Omental fat pad (tissue), 4 donors: ENCODE data around the gene MKKS. TPM values are rescaled to one million over a fixed set of nuclear protein-coding genes. Genes with fewer than 3 reads are reported as not detected.

Experiments used
- ATAC-seq: fragments of 150-250 bp; one replicate; pipeline ENCODE4 v1.9.1; 2016; ENCODE audit warnings: mild to moderate bottlenecking, moderate library complexity; ENCODE audit not compliant: low FRiP score
- DNase-seq: peaks from one replicate; pipeline ENCODE4 v3.0.0-alpha.2; 2019; ENCODE audit warnings: low spot score
- total RNA-seq, 4 donors: library from RNA; depleted of rRNA; stranded (reverse); fragments of >200 nt; gene quantifications; one replicate each; pipeline ENCODE4 v1.1.0, GENCODE V29; 2016
- TF ChIP-seq, protein P1 (sequence below), 3 donors: fragments of 450-650 bp; IDR thresholded peaks; one replicate each; pipeline ENCODE4 v1.5.1; 2016 to 2017; ENCODE audit warnings: antibody characterized with exemption in 3 of 3, mild to moderate bottlenecking in 3 of 3, moderate library complexity in 2 of 3

Gene MKKS
- total RNA-seq, 4 donors from 2014 or later: 7.7 to 25.5 (median 12.5) TPM

DNA sequence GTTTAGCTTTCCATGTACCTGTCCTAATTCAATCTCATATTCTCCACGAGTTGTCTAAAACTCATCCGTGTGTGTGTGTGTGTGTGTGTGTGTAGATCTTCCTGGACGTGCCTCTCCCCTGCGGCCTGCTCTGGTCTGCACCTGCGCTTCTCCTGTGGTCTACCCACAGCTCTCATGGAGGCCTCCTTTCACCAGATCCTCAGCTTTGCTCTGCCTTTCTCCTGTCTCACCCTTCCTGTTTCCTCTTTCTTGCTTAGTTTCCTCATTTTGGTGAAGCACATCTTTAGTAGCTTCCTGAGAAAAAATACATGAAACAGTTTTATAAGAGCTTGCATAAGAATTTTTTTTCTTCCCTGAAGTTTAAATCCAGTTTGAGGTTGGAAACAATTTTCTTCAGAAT lies 19.2 kb upstream of the MKKS start:
- no peak for ATAC-seq
- TF ChIP-seq, protein P1, sequence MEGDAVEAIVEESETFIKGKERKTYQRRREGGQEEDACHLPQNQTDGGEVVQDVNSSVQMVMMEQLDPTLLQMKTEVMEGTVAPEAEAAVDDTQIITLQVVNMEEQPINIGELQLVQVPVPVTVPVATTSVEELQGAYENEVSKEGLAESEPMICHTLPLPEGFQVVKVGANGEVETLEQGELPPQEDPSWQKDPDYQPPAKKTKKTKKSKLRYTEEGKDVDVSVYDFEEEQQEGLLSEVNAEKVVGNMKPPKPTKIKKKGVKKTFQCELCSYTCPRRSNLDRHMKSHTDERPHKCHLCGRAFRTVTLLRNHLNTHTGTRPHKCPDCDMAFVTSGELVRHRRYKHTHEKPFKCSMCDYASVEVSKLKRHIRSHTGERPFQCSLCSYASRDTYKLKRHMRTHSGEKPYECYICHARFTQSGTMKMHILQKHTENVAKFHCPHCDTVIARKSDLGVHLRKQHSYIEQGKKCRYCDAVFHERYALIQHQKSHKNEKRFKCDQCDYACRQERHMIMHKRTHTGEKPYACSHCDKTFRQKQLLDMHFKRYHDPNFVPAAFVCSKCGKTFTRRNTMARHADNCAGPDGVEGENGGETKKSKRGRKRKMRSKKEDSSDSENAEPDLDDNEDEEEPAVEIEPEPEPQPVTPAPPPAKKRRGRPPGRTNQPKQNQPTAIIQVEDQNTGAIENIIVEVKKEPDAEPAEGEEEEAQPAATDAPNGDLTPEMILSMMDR (IDR thresholded peaks at IDR 0.05): no peak
- DNase-seq: no peak

DNA sequence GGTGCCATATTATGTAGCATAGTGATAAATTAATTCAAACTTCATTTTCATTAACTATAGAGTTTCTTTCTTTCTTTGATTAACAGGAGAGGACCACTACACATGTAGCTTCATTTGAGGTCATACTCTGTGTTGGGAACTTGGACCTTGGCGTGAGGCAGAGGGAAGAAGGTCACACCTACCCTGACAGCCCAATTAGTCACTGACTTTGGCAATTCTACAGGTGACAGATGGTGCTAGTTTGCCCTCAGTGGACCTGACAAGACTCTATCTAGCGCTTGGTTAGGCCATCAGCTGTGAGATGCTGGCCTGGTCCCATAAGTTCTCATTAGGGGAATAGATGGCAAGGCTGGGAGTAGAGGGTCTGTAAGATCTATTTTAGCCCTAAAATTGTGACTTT lies 15.2 kb upstream of the MKKS start:
- TF ChIP-seq, protein P1 (IDR thresholded peaks at IDR 0.05): no peak
- ATAC-seq: no peak
- DNase-seq: no peak

DNA sequence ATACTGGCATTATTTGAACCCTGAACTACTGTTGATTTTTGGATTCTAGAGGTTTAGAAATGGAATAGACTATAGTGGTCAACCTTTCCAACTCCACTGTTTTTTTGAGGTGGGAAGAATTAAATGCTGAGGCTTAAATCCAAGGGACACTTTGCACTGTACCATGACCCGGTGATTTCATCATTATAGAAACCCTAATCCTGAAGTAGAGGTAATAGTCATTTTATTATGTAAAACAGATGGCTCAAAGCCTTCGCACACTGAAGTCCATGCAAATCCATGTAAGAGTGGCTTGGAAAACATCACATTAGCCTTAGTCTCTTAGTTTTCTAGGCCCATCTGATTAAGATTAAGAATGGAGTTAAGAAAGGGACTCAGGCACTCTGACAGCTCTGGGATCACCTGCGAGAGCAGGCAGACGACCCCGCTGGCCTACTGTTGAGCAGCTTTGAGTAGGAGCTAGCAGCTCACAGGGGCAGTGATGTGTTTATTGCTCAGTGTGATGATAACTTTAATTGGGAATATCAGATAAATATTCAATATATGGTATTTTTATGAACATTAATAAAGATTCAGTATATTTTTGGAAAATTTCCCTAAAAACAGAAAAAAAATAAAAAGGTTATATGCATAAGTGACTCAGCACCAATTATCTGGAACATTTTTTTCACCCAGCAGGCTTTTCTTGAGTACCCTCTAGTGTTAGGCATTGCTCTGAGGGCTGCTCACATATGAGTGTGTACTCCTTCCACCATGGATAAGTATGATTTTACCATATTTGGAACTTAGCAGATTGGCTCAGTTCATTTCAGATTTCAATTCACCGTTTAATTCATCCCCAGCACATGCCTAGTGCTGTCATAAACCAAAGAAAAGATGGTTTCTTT lies 14.5 kb upstream of the MKKS start:
- DNase-seq (no peak), ATAC-seq (no peak)
- TF ChIP-seq, protein P1 (IDR thresholded peaks at IDR 0.05): no peak

DNA sequence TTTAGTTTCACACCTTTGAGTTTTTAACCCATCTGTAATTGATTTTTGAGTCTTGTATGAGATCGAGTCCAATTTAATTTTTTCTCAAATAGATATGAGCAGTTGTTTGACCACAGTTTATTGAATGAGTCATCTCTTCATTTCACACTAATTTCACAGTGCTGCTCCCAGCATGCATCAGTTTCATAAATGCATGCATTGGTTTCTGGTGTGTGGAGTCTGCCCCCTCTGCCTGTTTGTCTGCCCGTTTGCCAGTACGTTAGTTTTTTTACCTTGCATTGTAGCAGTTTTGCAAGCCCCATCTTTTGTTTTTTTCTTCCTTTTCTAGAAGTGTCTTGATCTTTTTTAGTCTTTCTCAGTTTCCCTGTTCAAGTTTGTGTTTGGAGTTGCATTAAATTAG lies 13.0 kb upstream of the MKKS start:
- ATAC-seq (no peak), DNase-seq (no peak)
- TF ChIP-seq, protein P1 (IDR thresholded peaks at IDR 0.05): no peak

DNA sequence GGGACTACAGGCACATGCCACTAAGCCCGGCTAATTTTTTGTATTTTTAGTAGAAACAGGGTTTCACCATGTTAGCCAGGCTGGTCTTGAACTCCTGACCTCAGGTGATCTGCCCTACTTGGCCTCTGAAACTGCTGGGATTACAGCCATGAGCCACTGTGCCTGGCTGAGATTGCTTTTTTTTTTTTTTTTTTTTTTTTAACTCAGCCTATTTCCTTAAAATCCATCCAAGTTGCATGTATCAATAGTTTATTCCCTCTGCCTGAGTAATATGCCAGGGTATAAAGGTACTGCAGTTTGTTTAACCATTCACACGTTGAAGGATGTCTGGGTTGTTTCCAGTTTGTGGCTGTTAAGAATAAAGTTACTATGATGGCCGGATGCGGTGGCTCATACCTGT lies 11.7 kb upstream of the MKKS start:
- ATAC-seq (no peak), DNase-seq (no peak)
- TF ChIP-seq, protein P1 (IDR thresholded peaks at IDR 0.05): no peak

DNA sequence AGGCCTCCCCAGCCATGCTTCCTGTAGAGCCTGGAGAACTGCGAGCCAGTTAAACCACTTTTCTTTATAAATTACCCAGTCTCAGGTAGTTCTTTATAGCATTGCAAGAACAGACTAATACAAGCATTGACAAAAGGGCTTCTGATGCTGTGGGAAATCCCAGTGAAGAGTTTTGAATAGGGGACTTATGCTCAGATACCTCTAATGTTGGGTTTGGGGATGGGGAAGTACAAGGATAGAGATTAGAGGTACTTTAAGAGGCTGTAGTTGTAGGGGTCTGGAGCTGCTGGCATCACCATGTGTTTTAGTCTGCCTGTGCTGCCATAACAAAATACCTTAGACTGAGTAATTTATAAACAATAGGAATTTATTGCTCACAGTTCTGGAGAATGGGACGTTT lies 9.9 kb upstream of the MKKS start:
- no peak for DNase-seq
- no peak for ATAC-seq
- TF ChIP-seq, protein P1 (IDR thresholded peaks at IDR 0.05): no peak

DNA sequence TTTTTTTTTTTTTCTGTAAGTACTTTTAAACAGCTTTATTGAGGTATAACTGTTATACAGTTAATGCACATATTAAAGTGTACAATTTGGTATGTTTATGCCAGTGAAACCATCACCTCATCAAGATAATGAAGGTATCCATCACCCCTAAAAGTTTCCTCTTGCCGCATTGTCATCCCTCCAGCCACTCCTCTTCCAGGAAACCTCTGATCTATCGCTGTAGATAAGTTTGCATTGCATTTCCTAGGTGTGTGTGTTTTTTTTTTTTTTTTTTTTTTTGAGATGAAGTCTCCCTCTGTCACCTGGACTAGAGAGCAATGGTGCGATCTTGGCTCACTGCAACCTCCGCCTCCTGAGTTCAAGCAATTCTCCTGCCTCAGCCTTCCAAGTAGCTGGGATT lies 4.2 kb upstream of the MKKS start:
- TF ChIP-seq, protein P1 (IDR thresholded peaks at IDR 0.05): no peak
- ATAC-seq (no peak), DNase-seq (no peak)
